NCI-H2227 (cell line): ENCODE data around the gene WDFY3.

Experiments used
- DNase-seq: peaks from one replicate; lab custom pipeline; 2025; ENCODE audit not compliant: unreplicated experiment; lab: John Stamatoyannopoulos, UW

Gene WDFY3

DNA sequence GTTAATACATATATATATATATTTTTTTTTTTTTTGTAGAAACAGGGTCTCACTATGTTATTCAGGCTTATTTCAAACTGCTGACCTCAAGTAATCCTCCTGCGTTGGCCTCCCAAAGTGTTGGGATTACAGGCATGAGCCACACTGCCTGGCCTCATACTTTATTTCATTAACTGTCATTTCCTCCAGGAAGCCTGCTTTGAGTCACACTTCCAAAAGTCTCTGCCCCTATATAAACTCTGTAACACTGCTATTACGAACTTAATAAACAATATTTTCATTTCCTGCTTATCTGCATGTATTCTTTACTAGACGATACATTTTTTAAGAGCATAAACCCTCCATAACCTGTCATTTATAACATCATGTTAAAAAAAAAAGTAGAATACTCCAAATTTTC is 167.2 kb downstream of the WDFY3 start:
- no peak for DNase-seq

DNA sequence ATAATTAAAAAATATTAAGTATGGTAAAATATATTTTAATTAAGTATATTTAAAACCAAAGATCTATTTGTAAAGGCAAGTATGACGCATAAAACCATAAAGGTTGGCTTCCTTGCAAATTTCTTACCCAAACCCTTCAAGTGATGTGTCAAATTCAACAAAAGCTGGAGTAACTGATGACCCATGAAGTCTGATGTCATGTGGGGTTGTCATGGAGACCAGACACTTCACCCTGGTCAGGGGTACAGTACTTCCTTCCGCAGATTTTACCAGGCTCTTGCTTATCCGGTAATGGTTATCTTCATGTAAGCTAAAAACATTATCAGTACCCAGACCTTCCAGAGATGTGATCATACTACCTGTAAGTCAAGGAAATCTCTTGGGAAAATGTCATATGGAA is 170.1 kb downstream of the WDFY3 start:
- no peak for DNase-seq

DNA sequence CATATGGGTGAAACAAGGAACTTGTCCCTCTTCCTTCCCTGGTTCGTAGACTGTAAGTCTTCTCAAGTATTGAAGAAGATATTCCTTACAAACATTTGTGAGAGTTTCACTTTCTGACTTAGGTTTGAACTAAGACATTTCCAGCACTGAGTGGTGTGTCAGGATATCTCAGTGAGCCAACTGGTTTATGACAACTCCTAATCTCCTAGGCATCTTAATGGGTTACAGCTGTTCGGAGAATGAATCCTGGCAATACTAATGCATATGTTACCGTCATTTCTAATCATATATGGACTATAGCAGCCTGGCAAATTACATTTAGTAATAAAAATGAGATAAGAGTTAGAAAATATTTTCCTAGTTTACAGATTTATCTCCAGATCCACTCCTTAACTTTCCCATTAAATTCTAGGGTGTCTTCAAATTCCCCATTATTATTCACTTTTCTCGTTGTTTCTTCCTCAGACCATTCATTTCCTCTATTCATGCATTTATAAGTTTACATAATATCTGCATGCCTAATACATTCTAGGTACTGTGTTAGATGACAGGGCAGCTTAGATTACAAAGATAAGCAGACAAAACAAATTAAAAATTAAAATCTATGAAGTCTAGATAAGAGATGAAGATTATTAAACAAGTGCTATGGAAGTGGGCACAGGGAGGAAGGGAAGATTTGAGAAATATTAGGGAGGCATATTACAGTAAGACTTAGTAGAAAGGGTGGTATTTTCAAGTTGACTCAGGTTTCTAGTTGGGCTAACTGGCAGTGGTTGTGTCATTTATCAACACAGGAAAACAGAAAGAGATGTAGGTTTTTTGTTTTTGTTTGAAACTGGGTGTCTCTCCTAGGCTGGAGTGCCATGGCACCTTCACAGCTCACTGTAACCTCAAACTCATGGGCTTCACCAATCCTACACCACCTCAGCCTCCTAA is 173.9 kb downstream of the WDFY3 start:
- DNase-seq, result no peak

DNA sequence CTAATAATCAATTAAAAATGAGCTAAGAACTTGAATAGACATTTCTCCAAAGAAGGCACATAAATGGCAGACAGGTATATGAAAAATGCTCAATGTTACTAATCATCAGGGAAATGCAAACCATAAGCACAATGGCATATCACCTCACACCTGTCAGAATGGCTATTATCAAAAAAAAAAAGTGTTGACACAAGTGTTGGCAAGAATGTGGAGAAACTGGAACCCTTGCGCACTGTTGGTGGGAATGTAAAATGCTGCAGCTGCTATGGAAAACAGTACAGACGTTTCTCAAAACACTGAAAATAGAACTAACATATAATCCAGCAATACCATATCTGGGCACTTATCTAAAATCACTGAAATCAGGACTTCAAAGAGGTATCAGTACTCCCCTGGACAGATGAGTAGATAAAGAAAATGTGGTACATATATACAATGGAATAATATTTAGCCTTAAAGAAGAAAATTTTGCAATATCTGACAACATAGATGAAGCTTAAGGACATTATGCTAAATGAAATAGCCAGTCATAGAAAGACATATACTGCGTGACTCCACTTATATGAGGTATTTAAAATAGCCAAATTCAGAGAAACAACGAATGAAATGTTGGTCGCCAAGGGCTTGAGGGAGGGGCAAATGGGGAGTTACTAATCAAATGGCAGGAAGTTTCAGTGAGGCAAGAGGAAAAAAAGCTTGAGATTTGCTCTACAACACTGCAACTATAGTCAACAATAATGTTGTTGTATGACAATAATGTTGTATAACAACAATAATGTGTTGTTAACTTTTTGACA is 175.5 kb downstream of the WDFY3 start:
- no peak for DNase-seq

DNA sequence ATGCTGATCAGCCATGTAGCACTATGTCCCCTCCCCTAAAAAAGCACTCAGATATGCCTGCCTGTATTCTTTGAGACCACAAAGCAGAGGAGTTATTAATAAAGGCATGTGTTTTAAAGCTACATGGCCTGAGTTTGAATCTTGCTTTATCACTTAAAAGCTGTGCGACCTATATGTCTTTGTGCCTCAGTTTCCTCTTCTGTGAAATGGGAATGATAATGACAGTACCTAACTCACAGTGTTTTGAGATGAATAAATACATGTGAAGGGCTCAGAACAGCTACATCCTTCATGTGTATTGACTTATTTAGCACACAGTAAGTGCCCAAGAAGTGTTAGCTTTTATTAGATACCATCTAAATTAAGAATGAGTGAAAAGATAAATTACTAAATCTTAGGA is 180.0 kb downstream of the WDFY3 start:
- no peak for DNase-seq

DNA sequence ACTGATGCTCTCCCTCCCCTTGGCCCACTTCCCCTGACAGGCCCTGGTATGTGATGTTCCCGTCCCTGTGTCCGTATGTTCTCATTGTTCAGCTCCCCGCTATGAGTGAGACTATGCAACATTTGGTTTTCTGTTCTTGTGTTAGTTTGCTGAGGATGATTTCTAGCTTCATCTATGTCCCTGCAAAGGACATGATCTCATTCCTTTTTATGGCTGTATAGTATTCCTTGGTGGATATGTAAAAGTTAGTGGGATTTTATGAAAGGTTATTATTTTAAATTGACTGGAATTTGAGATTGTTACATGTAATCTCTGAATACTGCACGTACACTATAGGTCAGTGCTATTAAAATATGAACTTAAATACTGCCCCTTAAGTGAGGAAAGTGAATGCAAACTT is 184.0 kb downstream of the WDFY3 start:
- no peak for DNase-seq

DNA sequence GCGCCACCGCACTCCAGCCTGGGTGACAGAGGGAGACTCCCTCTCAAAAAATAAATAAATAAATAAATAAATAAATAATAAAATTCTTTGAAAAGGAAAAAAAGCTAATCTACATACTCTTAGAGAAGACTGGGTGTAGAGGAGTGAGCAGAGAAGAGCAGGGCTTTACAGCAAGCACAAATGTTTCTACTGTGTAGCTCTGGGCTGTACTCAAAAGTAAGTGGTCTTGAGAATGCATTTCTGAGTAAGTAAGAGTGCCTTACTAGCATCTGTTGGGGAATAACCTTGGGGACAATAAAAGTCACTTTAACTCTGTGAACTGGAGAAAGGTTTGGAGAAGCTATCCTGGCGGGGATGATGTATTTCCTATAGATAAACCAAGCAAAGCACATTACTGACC is 185.8 kb downstream of the WDFY3 start:
- DNase-seq, result no peak

DNA sequence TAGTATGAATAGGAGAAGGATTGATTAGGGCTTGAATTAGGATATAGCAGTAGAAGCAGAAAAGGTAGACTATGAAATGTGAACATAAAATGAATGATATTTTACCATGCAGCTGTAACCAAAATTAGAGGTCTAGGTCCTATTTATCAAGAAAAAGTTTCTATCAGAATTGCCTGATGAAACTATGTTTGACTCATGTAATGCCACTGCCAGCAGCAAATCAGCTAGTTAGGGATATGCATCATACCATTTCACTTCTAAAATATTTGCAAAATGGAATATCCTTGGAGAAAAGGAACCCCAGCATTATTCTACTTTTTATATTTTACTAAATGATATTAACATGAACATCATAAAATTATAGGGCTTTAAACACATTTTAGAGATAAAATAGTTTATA is 188.4 kb downstream of the WDFY3 start:
- no peak for DNase-seq

DNA sequence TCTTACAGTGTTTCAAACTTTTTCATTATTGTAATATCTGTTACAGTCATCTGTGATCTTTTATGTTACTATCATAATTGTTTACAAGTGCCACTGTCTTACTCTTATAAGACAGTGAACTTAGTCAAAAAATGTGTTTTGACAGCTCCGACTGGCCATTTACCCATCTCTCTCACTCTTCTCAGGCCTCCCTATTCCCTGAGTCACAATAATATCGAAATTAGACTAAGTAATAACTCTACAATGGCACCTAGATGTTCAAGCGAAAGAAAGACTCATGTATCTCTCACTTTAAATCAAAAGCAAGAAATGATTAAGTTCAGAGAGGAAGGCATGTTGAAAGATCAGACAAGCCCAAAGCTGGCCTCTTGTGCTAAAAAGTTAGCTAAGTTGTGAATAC is 199.3 kb downstream of the WDFY3 start:
- no peak for DNase-seq

DNA sequence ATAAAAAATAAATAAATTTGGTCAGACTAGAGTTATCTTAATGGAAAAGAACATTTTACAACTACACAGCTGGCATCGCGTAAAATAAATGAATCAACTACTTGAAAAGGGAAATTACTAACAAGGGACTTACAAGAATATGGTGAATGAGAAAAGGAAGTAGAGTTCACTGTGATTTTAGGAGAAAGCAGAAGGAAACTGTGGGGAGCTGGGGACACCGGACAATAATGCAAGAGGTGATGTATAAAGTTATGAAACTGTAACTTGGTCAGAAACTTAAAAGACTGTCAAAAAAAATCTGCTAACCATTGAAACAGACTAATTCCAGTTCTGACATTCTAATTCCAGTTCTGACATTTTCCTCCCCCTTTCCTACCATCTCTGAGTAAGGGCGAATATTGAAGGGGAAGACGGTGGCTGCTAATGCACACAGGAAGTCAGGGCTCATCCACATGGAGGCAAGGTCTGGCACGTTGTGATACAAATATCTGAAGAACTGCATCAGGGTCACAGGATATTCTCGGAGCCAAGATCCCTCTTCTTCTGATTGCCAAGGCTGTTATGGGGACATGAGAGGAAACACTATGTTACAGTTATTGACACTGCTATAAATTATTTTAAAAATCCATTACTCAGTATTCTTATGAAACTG is 213.0 kb downstream of the WDFY3 start:
- no peak for DNase-seq

DNA sequence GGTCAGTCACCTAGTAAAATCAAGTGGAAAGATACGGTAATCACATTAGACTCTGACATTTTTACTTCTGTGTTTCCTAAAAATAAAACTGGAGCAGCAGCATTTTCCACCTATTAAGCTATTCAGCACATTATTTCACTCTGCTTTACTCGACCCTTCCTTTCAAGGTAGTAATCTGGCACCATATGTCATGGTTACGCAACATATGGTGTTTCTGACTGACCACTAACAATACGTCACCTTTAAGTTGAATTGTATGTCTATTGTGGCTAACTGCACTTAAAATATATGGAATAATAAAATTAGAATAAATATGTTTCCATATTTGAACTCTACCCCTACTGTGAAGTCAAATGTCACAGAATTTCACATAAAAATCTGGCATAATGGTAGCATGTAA is 214.8 kb downstream of the WDFY3 start:
- no peak for DNase-seq

DNA sequence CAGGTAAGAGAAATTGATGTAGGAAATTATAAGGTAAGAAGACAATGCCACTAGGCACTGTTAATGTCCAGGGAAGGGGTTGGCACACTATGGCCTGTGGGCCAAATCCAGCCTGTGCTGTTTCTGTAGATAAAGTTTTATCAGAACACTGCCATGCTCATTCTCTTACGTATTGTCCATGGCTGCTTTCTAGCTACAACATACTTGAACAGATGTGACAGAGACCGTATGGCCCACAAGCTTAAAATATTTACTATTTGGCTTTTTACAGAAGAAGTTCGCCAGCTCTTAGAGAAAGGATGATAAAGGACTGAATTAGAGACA is 215.6 kb downstream of the WDFY3 start:
- no peak for DNase-seq

DNA sequence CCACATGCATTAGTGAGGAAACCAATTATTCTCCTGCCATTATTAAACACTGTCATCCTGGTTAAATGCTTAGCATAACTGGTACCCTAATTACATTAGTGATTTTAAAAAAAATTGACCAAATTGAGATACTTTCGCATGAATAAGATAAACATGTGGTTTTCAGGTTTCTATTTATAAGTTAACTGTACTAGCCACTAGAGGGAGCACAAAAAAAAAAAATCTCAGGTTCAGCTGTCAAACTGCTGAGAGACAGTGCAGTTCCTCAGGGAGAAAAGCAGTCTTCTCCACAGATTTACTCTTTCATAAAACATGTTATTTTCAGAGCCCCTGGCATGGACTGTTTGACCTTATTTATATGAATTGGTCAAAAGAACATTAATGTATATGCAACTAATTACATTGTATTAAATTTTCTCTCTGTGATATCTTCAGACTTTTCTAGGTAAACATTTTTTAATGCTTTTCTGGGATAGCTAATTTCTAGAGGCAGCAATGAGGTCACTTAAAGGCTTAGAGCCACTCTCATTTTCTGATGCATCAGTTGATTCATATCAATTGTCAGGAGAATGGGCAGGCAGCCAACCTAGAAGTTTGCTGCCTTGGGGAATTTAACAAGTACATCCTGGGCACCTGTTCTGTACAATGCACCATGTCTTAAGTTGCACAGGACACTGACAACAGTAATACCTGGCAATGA is 216.1 kb downstream of the WDFY3 start:
- DNase-seq, result peak; percentile 62

DNA sequence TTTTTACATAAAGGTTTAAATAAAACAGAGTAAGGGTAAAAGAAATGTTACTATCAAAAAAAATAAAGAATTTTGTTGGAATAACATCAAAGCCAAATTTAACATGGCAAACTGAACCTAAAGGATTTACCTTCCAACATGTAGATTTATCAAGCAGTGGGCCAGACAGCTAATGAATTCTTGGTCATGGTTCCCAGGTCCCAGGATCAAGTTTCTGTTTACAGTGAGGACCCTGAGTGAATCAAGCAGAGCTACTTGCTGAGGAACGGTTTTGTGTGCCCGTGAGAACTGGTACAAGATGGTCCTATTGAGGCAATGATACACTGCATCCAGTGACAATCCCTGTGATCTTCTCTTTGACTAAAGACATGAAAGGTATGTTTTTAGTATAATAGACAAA is 226.4 kb downstream of the WDFY3 start:
- no peak for DNase-seq

DNA sequence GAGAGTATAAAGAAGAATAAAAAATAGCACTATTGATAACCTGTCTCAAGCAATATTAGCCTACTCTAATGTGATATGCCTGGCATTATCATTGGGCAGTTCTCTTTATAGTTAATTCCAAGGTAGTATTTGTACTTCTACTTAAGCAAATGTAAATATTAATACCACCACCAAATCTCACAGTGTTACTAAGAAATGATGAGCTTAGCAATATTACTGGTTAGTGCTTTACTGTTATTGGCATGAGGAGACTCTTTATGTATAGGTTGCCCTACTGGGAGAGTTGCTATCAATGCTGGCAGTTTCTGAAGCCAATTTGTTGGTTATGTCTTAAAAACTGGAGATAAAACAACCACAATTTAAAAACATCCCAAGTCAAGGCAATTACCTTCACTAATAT is 227.9 kb downstream of the WDFY3 start:
- DNase-seq, result no peak

DNA sequence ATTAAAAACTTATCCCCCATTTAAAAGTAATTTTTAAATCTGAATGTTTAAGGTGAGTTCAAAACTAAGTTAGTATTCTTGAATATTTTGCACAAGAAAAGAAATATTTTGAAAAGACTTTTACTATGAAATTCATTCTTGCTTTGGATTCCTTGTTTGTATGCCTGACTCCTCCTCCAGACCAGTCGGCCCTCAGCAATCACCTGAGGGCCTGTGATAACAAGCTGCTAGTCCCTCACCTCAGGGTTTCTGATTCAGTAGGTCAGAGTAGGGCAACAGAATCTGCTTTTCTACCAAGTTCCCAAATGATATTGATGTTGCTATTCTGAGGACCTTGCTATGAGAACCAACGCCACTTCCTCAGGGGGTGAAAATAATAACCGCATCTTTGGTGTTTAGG is 228.8 kb downstream of the WDFY3 start:
- no peak for DNase-seq

DNA sequence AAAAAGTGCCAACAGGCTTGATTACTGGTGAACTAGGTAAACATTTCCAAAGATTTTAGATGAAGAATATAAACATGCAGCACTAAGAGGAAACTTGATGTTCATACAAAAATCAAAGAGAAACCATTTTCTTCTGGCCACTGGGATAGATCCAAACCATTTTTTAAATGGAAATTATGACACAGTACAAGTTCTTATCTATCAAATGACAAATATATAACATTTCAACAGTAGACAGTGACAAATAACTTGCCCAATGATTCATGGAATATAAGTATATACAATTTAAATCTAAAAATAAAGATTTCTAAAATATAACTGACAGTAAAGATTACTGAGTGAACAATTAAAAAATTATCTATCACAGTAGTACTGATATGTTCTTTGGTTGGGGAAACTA is 232.5 kb downstream of the WDFY3 start:
- no peak for DNase-seq

DNA sequence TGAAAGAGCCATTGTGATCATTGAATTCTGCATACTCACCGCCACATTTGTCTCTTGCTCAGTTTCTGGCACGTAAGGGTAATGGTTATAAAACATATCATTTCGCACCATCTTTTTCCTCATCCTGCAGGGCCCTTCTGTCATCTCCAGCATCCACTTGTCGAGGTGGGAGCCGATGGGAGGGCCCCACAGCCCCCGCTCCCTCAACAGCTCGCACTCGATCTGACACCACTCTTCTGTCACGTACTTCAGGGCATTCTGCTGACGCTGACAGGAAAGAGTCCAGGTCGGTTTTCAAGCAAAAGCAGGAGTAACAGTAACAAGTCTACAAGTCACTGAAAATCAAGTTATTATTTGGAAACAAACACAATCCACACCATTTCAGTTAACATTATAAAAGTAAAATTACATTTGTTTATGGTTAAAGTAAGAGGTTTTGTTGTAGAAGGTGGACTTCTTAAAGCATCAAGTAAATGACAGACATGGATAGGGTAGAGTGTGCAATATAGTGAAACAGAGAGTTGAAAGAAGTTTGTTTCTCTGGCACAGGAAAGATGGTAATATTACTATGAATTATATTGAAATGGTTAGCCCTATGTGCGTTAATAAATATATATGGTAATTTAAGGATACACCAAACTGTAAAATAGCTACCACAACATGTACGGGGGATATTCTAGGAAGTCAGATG is 233.0 kb downstream of the WDFY3 start:
- no peak for DNase-seq

DNA sequence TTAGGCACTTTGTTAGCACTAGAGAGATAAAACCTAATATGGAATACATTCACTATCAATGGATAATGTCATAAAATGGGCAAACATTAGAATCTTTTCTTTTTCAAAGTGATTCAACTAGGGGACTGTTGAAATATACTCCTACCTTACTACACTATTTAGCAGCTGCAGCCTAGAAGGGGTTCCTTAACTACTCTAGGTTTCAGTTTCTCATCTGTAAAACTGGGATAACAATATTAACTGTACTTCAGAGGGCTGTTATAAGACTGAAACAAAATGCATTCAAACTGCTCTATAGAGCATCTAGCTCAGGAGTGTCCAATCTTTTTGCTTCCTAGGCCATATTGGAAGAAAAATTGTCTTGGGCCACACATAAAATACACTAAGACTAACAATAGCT is 236.1 kb downstream of the WDFY3 start:
- DNase-seq, result no peak

DNA sequence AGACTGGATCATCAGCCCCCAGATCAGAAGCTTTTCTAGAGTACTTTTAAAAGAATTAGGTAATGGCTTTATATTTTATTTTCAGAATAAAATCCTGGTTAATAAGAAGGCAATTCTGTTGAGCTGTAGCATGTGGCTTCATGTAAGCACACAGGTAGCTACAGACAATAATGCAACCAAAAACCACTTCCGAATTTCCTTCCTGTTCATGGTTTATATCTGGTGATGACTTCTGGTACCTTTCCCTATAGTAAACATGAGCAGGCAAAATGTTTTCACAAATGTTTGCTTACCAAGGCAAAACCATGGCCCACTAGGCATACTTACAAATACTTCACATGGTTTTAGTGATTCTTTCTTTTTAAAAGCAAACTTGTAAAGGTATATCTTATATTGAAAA is 239.0 kb downstream of the WDFY3 start:
- no peak for DNase-seq

DNA sequence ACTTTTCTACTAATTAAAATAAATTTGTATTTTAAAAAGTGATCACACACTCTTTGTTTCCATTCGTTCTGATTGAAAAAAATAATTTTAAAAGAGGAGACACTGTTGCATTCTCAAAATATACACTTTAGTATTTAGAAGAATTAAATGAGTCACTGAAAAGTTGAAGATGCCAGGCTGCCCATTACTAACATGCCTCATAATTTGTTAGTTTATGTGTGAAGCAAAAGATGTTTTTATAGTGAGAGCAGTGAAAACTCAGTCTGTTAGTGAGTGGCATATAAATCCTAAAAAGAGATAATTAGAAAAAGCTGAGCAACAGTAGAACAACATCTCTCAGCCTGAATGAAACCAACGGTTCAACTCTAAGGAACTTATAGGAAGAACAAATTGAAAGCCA is 240.1 kb downstream of the WDFY3 start:
- no peak for DNase-seq
